ENCODE results near the gene AGFG1.
"Not testable (repeated sequence)": the region's sequence is repeated elsewhere in the genome, so short reads cannot be mapped to it uniquely, and the experiment has no call there.

The AGFG1 gene

GRCh38 chr2:227517724-227518123, 45.8 kb downstream of the AGFG1 start:
- Histone ChIP-seq H3K36me3 (ENCODE audit: control insufficient read depth, insufficient read depth, low read length, severe bottlenecking) (peaks cover 23% of the 10 kb centered on the region), H3K9ac (ENCODE audit: low read length) (no peak overlapping the region), H3K4me3 (ENCODE audit: low read length) (no peak overlapping the region), H3K9me3 (ENCODE audit: control insufficient read depth, low read length) (no peaks in the 10 kb centered on the region), H3K27me3 (replicated peaks; ENCODE audit: control insufficient read depth, insufficient read depth, low read length) (no peaks in the 10 kb centered on the region), H3K4me1 (ENCODE audit: control insufficient read depth, insufficient read depth, low read length) (peaks cover 42% of the 10 kb centered on the region)
- DNase-seq (ENCODE audit: low read depth), result no peak

GRCh38 chr2:227518278-227518865, 46.4 kb downstream of the AGFG1 start:
- not testable (repeated sequence) for H3K27me3 ChIP-seq (replicated peaks; ENCODE audit: control insufficient read depth, insufficient read depth, low read length); H3K9ac ChIP-seq (ENCODE audit: low read length); H3K4me3 ChIP-seq (ENCODE audit: low read length); H3K9me3 ChIP-seq (ENCODE audit: control insufficient read depth, low read length); DNase-seq (ENCODE audit: low read depth)
- Histone ChIP-seq H3K4me1 (ENCODE audit: control insufficient read depth, insufficient read depth, low read length) (peaks cover 36% of the 10 kb centered on the region), H3K36me3 (ENCODE audit: control insufficient read depth, insufficient read depth, low read length, severe bottlenecking) (peaks cover 24% of the 10 kb centered on the region)

GRCh38 chr2:227521178-227521577, 49.2 kb downstream of the AGFG1 start:
- not testable (repeated sequence) for H3K9me3 ChIP-seq (ENCODE audit: control insufficient read depth, low read length); H3K9ac ChIP-seq (ENCODE audit: low read length); H3K27me3 ChIP-seq (replicated peaks; ENCODE audit: control insufficient read depth, insufficient read depth, low read length); H3K4me3 ChIP-seq (ENCODE audit: low read length); DNase-seq (ENCODE audit: low read depth)
- Histone ChIP-seq H3K4me1 (ENCODE audit: control insufficient read depth, insufficient read depth, low read length) (peaks cover 32% of the 10 kb centered on the region), H3K36me3 (ENCODE audit: control insufficient read depth, insufficient read depth, low read length, severe bottlenecking) (peaks cover 50% of the 10 kb centered on the region)

GRCh38 chr2:227524665-227525064, 52.7 kb downstream of the AGFG1 start:
- H3K4me3 ChIP-seq (ENCODE audit: low read length), result no peak overlapping the region
- H3K36me3 ChIP-seq (ENCODE audit: control insufficient read depth, insufficient read depth, low read length, severe bottlenecking), result peaks cover 69% of the 10 kb centered on the region
- no peak for DNase-seq (ENCODE audit: low read depth)
- no peaks in the 10 kb centered on the region for H3K27me3 ChIP-seq (replicated peaks; ENCODE audit: control insufficient read depth, insufficient read depth, low read length)
- peaks cover 14% of the 10 kb centered on the region for H3K4me1 ChIP-seq (ENCODE audit: control insufficient read depth, insufficient read depth, low read length)
- H3K9me3 ChIP-seq (ENCODE audit: control insufficient read depth, low read length), result no peaks in the 10 kb centered on the region
- H3K9ac ChIP-seq (ENCODE audit: low read length), result no peak overlapping the region

GRCh38 chr2:227527351-227527750, 55.4 kb downstream of the AGFG1 start:
- Histone ChIP-seq H3K4me3 (ENCODE audit: low read length) (no peak overlapping the region), H3K27me3 (replicated peaks; ENCODE audit: control insufficient read depth, insufficient read depth, low read length) (no peaks in the 10 kb centered on the region), H3K4me1 (ENCODE audit: control insufficient read depth, insufficient read depth, low read length) (peaks cover 6% of the 10 kb centered on the region), H3K36me3 (ENCODE audit: control insufficient read depth, insufficient read depth, low read length, severe bottlenecking) (peaks cover 74% of the 10 kb centered on the region), H3K9me3 (ENCODE audit: control insufficient read depth, low read length) (no peaks in the 10 kb centered on the region), H3K9ac (ENCODE audit: low read length) (no peak overlapping the region)
- DNase-seq (ENCODE audit: low read depth), result no peak

GRCh38 chr2:227528803-227529202, 56.8 kb downstream of the AGFG1 start:
- Histone ChIP-seq H3K9ac (ENCODE audit: low read length) (no peak overlapping the region), H3K4me3 (ENCODE audit: low read length) (no peak overlapping the region), H3K36me3 (ENCODE audit: control insufficient read depth, insufficient read depth, low read length, severe bottlenecking) (peaks cover 82% of the 10 kb centered on the region), H3K9me3 (ENCODE audit: control insufficient read depth, low read length) (no peaks in the 10 kb centered on the region), H3K27me3 (replicated peaks; ENCODE audit: control insufficient read depth, insufficient read depth, low read length) (no peaks in the 10 kb centered on the region), H3K4me1 (ENCODE audit: control insufficient read depth, insufficient read depth, low read length) (peaks cover 6% of the 10 kb centered on the region)
- DNase-seq (ENCODE audit: low read depth), result no peak

GRCh38 chr2:227529871-227530270, 57.9 kb downstream of the AGFG1 start:
- Histone ChIP-seq H3K27me3 (replicated peaks; ENCODE audit: control insufficient read depth, insufficient read depth, low read length) (no peaks in the 10 kb centered on the region), H3K4me1 (ENCODE audit: control insufficient read depth, insufficient read depth, low read length) (peaks cover 6% of the 10 kb centered on the region), H3K36me3 (ENCODE audit: control insufficient read depth, insufficient read depth, low read length, severe bottlenecking) (peaks cover 82% of the 10 kb centered on the region), H3K9me3 (ENCODE audit: control insufficient read depth, low read length) (no peaks in the 10 kb centered on the region), H3K9ac (ENCODE audit: low read length) (no peak overlapping the region), H3K4me3 (ENCODE audit: low read length) (no peak overlapping the region)
- DNase-seq (ENCODE audit: low read depth), result no peak

- no peaks in the 10 kb centered on the region for H3K4me1 ChIP-seq (ENCODE audit: control insufficient read depth, insufficient read depth, low read length)
- H3K27me3 ChIP-seq (replicated peaks; ENCODE audit: control insufficient read depth, insufficient read depth, low read length), result no peaks in the 10 kb centered on the region
- no peaks in the 10 kb centered on the region for H3K9me3 ChIP-seq (ENCODE audit: control insufficient read depth, low read length)
- H3K4me3 ChIP-seq (ENCODE audit: low read length), result no peak overlapping the region
- H3K9ac ChIP-seq (ENCODE audit: low read length), result no peak overlapping the region
- DNase-seq (ENCODE audit: low read depth), result no peak
- H3K36me3 ChIP-seq (ENCODE audit: control insufficient read depth, insufficient read depth, low read length, severe bottlenecking), result peaks cover 95% of the 10 kb centered on the region
Measured at GRCh38 chr2:227534714-227535113, 62.8 kb downstream of the AGFG1 start.

- DNase-seq (ENCODE audit: low read depth), result peak; percentile 27
- H3K9ac ChIP-seq (ENCODE audit: low read length), result no peak overlapping the region
- H3K4me3 ChIP-seq (ENCODE audit: low read length), result no peak overlapping the region
- no peaks in the 10 kb centered on the region for H3K4me1 ChIP-seq (ENCODE audit: control insufficient read depth, insufficient read depth, low read length)
- H3K9me3 ChIP-seq (ENCODE audit: control insufficient read depth, low read length), result no peaks in the 10 kb centered on the region
- no peaks in the 10 kb centered on the region for H3K27me3 ChIP-seq (replicated peaks; ENCODE audit: control insufficient read depth, insufficient read depth, low read length)
- peaks cover 83% of the 10 kb centered on the region for H3K36me3 ChIP-seq (ENCODE audit: control insufficient read depth, insufficient read depth, low read length, severe bottlenecking)
Measured at GRCh38 chr2:227536445-227536844, 64.5 kb downstream of the AGFG1 start.

GRCh38 chr2:227539465-227539956, 67.6 kb downstream of the AGFG1 start:
- Histone ChIP-seq H3K9ac (ENCODE audit: low read length) (no peak overlapping the region), H3K36me3 (ENCODE audit: control insufficient read depth, insufficient read depth, low read length, severe bottlenecking) (peaks cover 53% of the 10 kb centered on the region), H3K9me3 (ENCODE audit: control insufficient read depth, low read length) (no peaks in the 10 kb centered on the region), H3K4me1 (ENCODE audit: control insufficient read depth, insufficient read depth, low read length) (no peaks in the 10 kb centered on the region), H3K27me3 (replicated peaks; ENCODE audit: control insufficient read depth, insufficient read depth, low read length) (no peaks in the 10 kb centered on the region), H3K4me3 (ENCODE audit: low read length) (no peak overlapping the region)
- DNase-seq (ENCODE audit: low read depth), result no peak

- not testable (repeated sequence) for H3K9ac ChIP-seq (ENCODE audit: low read length); DNase-seq (ENCODE audit: low read depth); H3K4me1 ChIP-seq (ENCODE audit: control insufficient read depth, insufficient read depth, low read length); H3K4me3 ChIP-seq (ENCODE audit: low read length); H3K9me3 ChIP-seq (ENCODE audit: control insufficient read depth, low read length); H3K27me3 ChIP-seq (replicated peaks; ENCODE audit: control insufficient read depth, insufficient read depth, low read length)
- H3K36me3 ChIP-seq (ENCODE audit: control insufficient read depth, insufficient read depth, low read length, severe bottlenecking), result peaks cover 52% of the 10 kb centered on the region
Measured at GRCh38 chr2:227540352-227540751, 68.4 kb downstream of the AGFG1 start.

GRCh38 chr2:227545990-227546389, 74.0 kb downstream of the AGFG1 start:
- peaks cover 55% of the 10 kb centered on the region for H3K36me3 ChIP-seq (ENCODE audit: control insufficient read depth, insufficient read depth, low read length, severe bottlenecking)

More at GRCh38 chr2:227545990-227546389, 74.0 kb downstream of the AGFG1 start:
- no peak for DNase-seq (ENCODE audit: low read depth)
- Histone ChIP-seq H3K9me3 (ENCODE audit: control insufficient read depth, low read length) (no peaks in the 10 kb centered on the region), H3K4me1 (ENCODE audit: control insufficient read depth, insufficient read depth, low read length) (peaks cover 3% of the 10 kb centered on the region), H3K4me3 (ENCODE audit: low read length) (no peak overlapping the region), H3K27me3 (replicated peaks; ENCODE audit: control insufficient read depth, insufficient read depth, low read length) (no peaks in the 10 kb centered on the region), H3K9ac (ENCODE audit: low read length) (no peak overlapping the region)

Measured in adipocyte (in vitro differentiated cells).